Aorta (tissue), 5 donors: Measurements from ENCODE around the gene THAP7. TPM values are rescaled to one million over a fixed set of nuclear protein-coding genes. Genes with fewer than 3 reads are reported as not detected.
"Not testable (repeated sequence)": the region's sequence is repeated elsewhere in the genome, so short reads cannot be mapped to it uniquely, and the experiment has no call there.

ENCODE experiments used
- ATAC-seq: fragments of 200-7000 bp; cut with Tn5 transposase; one replicate; pipeline ENCODE4 v1.9.1; 2022; ENCODE audit warnings: moderate library complexity; ENCODE audit not compliant: low FRiP score
- DNase-seq, 2 donors: peaks; one replicate each; pipeline ENCODE4 v3.0.0-alpha.2; 2020
- H3K27ac ChIP-seq, 2 donors: one replicate each; pipeline ENCODE4 v1.5.1; 2013; ENCODE audit warnings: low read length in 2 of 2, mild to moderate bottlenecking in 2 of 2, moderate library complexity in 2 of 2, control low read depth in 1 of 2, inconsistent platforms in 1 of 2, low read depth in 1 of 2
- H3K27me3 ChIP-seq, 2 donors: one replicate each; pipeline ENCODE4 v1.6.1; 2013; ENCODE audit warnings: control low read depth in 1 of 2, low read length in 1 of 2, mild to moderate bottlenecking in 1 of 2, moderate library complexity in 1 of 2; ENCODE audit not compliant: insufficient read depth in 2 of 2, control insufficient read depth in 1 of 2
- H3K36me3 ChIP-seq, 2 donors: one replicate each; pipeline ENCODE4 v1.6.1; 2013; ENCODE audit warnings: control low read depth in 1 of 2, low read length in 1 of 2, mild to moderate bottlenecking in 1 of 2; ENCODE audit not compliant: insufficient read depth in 2 of 2, control insufficient read depth in 1 of 2
- H3K4me1 ChIP-seq, 2 donors: one replicate each; pipeline ENCODE4 v1.6.1; 2013; ENCODE audit warnings: low read length in 2 of 2, control low read depth in 1 of 2, mild to moderate bottlenecking in 1 of 2, moderate library complexity in 1 of 2; ENCODE audit not compliant: insufficient read depth in 2 of 2, control insufficient read depth in 1 of 2
- H3K4me3 ChIP-seq, 2 donors: one replicate each; pipeline ENCODE4 v1.5.1; 2013; ENCODE audit warnings: low read length in 2 of 2, control low read depth in 1 of 2, mild to moderate bottlenecking in 1 of 2
- H3K9me3 ChIP-seq: one replicate; pipeline ENCODE4 v1.6.1; 2013; ENCODE audit warnings: mild to moderate bottlenecking, low read length; ENCODE audit not compliant: control insufficient read depth
- WGBS, 2 donors: extraction: QIAGEN DNeasy Blood & Tissue Kit; methylation state at CpG; one replicate each; pipeline ENCODE4 v1.1.7; 2013; 5-methylcytosine and 5-hydroxymethylcytosine counted together
- intact Hi-C, 2 donors: fragments of 100-400 bp; cut with DNase I; formaldehyde crosslinking; loops; one replicate each; pipeline versions ENCODE4 v1.14.2 to v1.15.0; 2022
- long read RNA-seq, 2 donors: library from polyadenylated mRNA; unstranded; transcript quantifications; one replicate each; pipeline ENCODE4 v2.0.0, GENCODE V29; 2020 to 2021
- polyA plus RNA-seq, 2 donors: library from polyadenylated mRNA; stranded (reverse); fragments of 200-250 nt; gene quantifications; one replicate each; pipeline ENCODE4 v1.2.3, GENCODE V29; 2013
- total RNA-seq, 2 donors: library from RNA; stranded (reverse); fragmentation: NEBNext Ultra II Directional; extraction: Animal tissue kit (Norgen Biotek cat#: 25700); gene quantifications; one replicate each; pipeline ENCODE4 v1.2.1, GENCODE V29; 2021
- donor health status: healthy with polysubstance abuse.
- donor health status: Bipolar disorder and iron deficiency.
- donor health status: DM: no; HTN: no; CAD: no.
- donor health status: DM: no; HTN: no; CAD: no.
- donor health status: DM: yes; HTN: yes; CAD: no.

THAP7 gene
- total RNA-seq: 10 to 100 TPM; 17.0 to 20.8 TPM
- 10 to 100 TPM; 16.4 to 69.0 TPM for polyA plus RNA-seq
- long read RNA-seq, donor 1, transcript THAP7-208 (3 exons, 1,957 nt): minor isoform, 20 of 89 reads
- long read RNA-seq, donor 1, transcript THAP7-202 (5 exons, 1,144 nt): minor isoform, 9 of 89 reads
- long read RNA-seq, donor 1, transcript THAP7-204 (2 exons, 1,809 nt): major isoform, 47 of 89 reads
- long read RNA-seq, donor 1, partial matches to known transcripts: 1 of 89 reads
- long read RNA-seq, donor 1, other reads (novel, unspliced or antisense): 6 of 89 reads
- long read RNA-seq, donor 2, transcript THAP7-208 (3 exons, 1,957 nt): minor isoform, 5 of 17 reads
- long read RNA-seq, donor 2, transcript THAP7-204 (2 exons, 1,809 nt): major isoform, 7 of 17 reads
- long read RNA-seq, donor 2, partial matches to known transcripts: 0 of 17 reads
- long read RNA-seq, donor 2, other reads (novel, unspliced or antisense): 1 of 17 reads

- Histone ChIP-seq H3K27me3 (no peaks in the 10 kb centered on the region), H3K4me3 (peak within 1 kb of the TSS; percentile 67 to 78), H3K36me3 (no peaks in the 10 kb centered on the region), H3K27ac (peak within 1 kb of the TSS; percentile 69 to 97), H3K4me1 (no peaks in the 10 kb centered on the region), H3K9me3 (no peaks in the 10 kb centered on the region)
- ATAC-seq (peak; percentile 98), DNase-seq (peak; percentile 99 to 100)
- WGBS, 2 donors: 0 to 1% methylated on average over 83 of the region's 83 CpGs
- intact Hi-C loops: loop anchor here in 1 of 2 donors (1.0 kb wide), 1 partner anchor 19 kb away; the partner anchor contains the start of gene LZTR1
Observed at GRCh38 chr22:21001601-21002325, at the start of gene THAP7. TSS of gene THAP7 (minus strand) at chr22:21002118. CDS start at chr22:21001911, 207 bp downstream.

- intact Hi-C loops: no loop called here
- DNase-seq: no peak
- no peak for ATAC-seq
- no peaks in the 10 kb centered on the region for H3K4me1 ChIP-seq
- H3K27ac ChIP-seq: no peak overlapping the region
- H3K4me3 ChIP-seq: no peak overlapping the region
- no peaks in the 10 kb centered on the region for H3K9me3 ChIP-seq
- 89 to 91% methylated on average over 9 of the region's 9 CpGs for WGBS, 2 donors
- no peaks in the 10 kb centered on the region for H3K27me3 ChIP-seq
- no peaks in the 10 kb centered on the region for H3K36me3 ChIP-seq
Observed at GRCh38 chr22:21051145-21051830, 49.4 kb upstream of the THAP7 start.

DNA sequence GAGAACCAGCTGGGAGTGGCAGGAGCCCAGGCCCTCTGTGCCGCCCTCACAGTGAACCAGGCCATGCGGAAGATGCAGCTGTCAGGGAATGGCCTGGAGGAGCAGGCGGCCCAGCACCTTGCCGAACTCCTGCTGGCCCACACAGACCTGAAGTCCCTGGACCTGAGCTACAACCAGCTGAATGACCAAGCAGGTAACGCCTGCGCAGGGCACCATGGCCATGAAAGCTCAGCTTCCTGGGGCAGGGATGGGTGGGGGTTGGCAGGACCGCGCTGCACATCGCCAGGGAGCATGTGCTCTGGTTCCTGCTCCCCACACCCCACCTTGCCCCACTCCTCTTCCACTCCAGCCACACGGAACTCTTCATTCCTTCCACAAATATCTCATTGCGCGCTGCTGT, 47.0 kb upstream of the THAP7 start:
- 92 to 95% methylated on average over 2 to 9 of the region's 12 CpGs for WGBS, 2 donors
- H3K4me3 ChIP-seq, H3K9me3 ChIP-seq, H3K4me1 ChIP-seq, intact Hi-C loops, H3K27me3 ChIP-seq, DNase-seq, H3K36me3 ChIP-seq, ATAC-seq, H3K27ac ChIP-seq: not testable (repeated sequence)

GRCh38 chr22:21048448-21048847, 46.5 kb upstream of the THAP7 start:
- intact Hi-C loops, DNase-seq, H3K36me3 ChIP-seq, H3K9me3 ChIP-seq, H3K27me3 ChIP-seq, ATAC-seq, H3K4me1 ChIP-seq, H3K4me3 ChIP-seq, H3K27ac ChIP-seq: not testable (repeated sequence)
- WGBS, 2 donors: 84 to 88% methylated on average over 5 of the region's 5 CpGs

GRCh38 chr22:21047730-21048129, 45.8 kb upstream of the THAP7 start:
- 91 to 94% methylated on average over 5 to 7 of the region's 7 CpGs for WGBS, 2 donors

GRCh38 chr22:21047035-21047661, 45.2 kb upstream of the THAP7 start:
- no peak for ATAC-seq
- no peak overlapping the region for H3K27ac ChIP-seq
- intact Hi-C loops: no loop called here
- H3K9me3 ChIP-seq: no peaks in the 10 kb centered on the region
- no peaks in the 10 kb centered on the region for H3K27me3 ChIP-seq
- H3K36me3 ChIP-seq: no peaks in the 10 kb centered on the region
- no peaks in the 10 kb centered on the region for H3K4me1 ChIP-seq
- 90 to 92% methylated on average over 14 of the region's 14 CpGs for WGBS, 2 donors
- DNase-seq: peak in 1 of 2 donors; percentile 69
- H3K4me3 ChIP-seq: no peak overlapping the region

More at GRCh38 chr22:21047730-21048129, 45.8 kb upstream of the THAP7 start:
- no peak overlapping the region for H3K4me3 ChIP-seq
- no peaks in the 10 kb centered on the region for H3K27me3 ChIP-seq
- ATAC-seq (no peak), DNase-seq (peak in 1 of 2 donors; percentile 69)
- H3K9me3 ChIP-seq: no peaks in the 10 kb centered on the region
- intact Hi-C loops: no loop called here
- no peaks in the 10 kb centered on the region for H3K36me3 ChIP-seq
- no peaks in the 10 kb centered on the region for H3K4me1 ChIP-seq
- no peak overlapping the region for H3K27ac ChIP-seq

- intact Hi-C loops: no loop called here
- Histone ChIP-seq H3K27me3 (no peaks in the 10 kb centered on the region), H3K4me3 (peak within 1 kb of the TSS in 1 of 2 donors; percentile 3), H3K9me3 (no peaks in the 10 kb centered on the region), H3K27ac (no peak within 1 kb of the TSS), H3K4me1 (no peaks in the 10 kb centered on the region), H3K36me3 (no peaks in the 10 kb centered on the region)
- peak; percentile 94 for ATAC-seq
- peak; percentile 93 to 96 for DNase-seq
- 8 to 9% methylated on average over 44 to 47 of the region's 47 CpGs for whole genome bisulfite sequencing, 2 donors
Observed at GRCh38 chr22:21045585-21046294, 43.8 kb upstream of the THAP7 start, which contains the start of gene LRRC74B. TSS of gene LRRC74B (plus strand) at chr22:21045946. CDS start at chr22:21045987, 41 bp downstream.
